ENCODE measurements around the gene USP11.
A peak's percentile ranks its signal among the peaks of the same experiment; 100 is the strongest.

Gene USP11

DNA sequence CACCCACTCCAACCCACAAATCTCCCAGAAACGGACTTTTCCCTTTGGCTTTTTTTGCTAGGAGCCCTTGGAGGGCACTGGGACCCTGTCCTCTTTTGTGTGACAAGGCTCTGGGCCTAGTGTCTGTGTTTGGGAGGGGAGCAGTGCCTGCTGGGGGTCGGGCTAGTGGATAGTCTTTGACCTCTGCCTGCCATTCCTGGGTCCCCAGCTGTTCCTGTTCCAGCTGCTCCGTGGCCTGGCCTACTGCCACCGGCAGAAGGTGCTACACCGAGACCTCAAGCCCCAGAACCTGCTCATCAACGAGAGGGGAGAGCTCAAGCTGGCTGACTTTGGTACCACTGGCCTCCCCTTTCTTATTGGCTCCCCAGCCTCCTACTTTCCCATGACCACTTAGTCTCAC, 6.7 kb upstream of the USP11 start:
- DNase-seq: no peak

DNA sequence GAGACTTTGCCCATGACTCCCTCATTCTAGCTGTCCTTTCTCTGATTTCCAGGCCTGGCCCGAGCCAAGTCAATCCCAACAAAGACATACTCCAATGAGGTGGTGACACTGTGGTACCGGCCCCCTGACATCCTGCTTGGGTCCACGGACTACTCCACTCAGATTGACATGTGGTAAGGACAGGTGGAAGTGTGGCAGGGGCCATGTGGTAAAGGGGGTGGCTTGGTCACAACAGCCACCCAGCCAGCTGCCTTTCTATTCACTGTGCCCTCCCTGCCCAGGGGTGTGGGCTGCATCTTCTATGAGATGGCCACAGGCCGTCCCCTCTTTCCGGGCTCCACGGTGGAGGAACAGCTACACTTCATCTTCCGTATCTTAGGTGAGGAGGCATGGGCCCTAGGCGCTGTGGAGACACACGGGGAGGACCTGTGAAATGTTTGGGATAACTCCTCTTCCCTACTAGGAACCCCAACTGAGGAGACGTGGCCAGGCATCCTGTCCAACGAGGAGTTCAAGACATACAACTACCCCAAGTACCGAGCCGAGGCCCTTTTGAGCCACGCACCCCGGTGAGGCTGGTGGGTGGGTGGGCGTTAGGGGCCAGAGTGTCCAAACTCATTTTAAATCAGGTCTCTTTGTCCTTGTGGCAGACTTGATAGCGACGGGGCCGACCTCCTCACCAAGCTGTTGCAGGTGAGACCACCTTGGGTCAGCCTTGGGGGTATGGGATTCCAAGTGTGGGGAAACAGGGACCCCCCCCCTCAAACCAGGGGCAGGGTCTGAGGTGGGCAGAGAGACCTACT, 6.1 kb upstream of the USP11 start:
- no peak for DNase-seq

DNA sequence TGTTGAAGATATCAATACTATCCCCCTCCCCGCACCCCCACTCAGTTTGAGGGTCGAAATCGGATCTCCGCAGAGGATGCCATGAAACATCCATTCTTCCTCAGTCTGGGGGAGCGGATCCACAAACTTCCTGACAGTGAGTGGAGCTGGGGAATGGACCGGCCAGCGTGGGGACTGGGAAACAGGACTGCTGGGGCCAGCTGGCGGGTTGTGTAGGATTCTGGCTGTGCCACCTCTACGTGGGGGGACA, 5.5 kb upstream of the USP11 start:
- DNase-seq: no peak

DNA sequence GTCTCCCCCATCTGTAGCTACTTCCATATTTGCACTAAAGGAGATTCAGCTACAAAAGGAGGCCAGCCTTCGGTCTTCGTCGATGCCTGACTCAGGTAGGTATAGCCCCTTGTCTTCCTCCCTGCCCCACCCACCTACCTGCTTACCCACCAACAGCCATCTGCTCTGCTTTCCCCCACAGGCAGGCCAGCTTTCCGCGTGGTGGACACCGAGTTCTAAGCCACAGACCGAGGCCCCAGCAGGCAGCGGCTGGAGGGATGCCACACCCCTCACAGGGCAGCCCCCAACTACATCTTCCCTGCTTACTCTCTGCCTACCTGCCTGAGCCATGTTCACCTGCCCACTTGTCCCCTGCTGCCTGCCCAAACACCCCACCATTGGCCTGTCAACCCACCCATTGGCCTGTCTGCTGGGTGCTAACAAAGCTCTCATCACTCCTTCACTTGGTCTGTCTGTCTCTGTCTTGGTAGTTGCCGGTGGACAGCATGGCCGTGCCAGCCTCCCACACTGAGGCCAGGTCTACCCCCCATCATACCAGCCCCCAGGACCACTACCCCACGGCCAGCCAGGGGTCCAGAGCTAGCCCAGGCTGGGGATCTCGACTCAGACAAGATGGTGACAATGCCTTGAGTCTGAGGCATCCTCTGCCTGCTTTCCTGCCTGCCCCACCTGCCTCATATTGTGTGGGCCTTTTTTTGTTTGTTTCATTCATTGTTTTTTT, 4.1 kb upstream of the USP11 start:
- no peak for DNase-seq

DNA sequence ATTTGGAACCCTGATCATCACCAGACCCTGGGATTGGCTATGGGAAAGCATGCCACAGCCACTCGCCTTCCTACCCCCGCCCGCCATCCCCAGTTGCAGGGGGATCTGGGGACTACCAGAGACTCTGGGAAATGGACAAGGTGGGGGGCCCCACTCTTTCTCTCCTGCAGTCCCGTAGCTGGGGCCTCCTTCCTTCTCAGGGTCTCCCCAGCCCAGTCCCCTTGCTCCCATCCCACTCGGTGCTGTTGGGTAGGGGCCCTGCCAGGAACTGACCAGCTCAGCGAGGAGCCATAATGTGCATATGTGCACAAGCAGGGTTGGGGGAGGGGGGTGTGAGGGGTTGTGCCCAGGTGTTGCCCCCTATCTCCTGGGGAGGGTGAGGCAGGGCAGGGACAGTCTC, 3.4 kb upstream of the USP11 start:
- no peak for DNase-seq

DNA sequence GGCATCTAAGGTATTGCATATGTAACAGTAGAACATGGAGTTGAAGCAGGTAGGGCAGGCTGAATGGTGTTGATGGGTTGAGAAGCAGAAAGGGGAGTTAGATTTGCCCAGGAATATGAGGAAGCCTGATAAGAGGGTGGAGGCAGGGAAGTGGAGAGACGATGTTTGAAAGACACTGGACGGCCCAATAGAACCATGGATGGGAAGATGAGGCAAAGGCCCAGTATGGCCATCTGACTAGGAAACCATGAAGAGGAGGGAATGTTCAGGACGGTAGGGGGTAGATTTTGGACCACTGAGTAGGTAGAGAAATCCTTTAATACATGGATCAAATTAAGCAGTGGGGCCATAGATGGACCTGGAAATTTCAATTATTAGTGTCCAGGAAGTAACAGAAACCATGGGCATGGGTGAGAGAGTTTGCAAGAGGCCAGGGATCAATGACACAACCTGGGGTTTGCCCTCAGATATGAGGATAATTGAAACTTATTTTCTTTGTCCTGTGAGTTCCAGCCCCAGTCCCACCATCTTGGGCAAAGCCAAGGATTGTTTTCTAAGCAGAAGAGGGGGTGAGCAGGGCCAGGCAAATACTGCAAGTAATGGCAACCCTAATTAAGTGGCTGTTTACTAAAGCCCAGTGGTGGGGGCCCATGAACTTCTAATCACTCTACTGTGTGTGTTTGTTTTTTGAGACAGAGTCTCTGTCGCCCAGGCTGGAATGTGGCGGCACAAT, 2.5 kb upstream of the USP11 start:
- DNase-seq: no peak

DNA sequence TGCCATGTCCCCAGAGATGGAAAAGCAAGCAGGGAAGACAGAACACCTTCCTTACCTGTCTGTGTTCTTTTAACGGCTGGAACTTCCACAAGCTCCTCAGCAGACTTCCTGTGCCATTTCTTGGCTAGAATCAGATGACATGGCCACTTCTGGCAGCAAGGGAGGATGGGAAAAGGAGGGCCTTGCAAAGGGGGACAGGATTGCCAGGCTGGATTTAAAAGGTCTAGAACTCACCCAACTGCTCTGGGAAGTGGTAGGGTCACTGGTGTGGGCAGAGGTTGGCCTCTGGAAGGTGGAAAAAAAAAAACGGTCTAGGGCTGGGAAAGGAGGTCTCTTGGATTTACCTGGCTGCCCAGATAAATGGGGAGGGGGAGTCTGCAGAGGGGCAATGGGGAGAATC, 1.6 kb upstream of the USP11 start:
- no peak for DNase-seq

DNA sequence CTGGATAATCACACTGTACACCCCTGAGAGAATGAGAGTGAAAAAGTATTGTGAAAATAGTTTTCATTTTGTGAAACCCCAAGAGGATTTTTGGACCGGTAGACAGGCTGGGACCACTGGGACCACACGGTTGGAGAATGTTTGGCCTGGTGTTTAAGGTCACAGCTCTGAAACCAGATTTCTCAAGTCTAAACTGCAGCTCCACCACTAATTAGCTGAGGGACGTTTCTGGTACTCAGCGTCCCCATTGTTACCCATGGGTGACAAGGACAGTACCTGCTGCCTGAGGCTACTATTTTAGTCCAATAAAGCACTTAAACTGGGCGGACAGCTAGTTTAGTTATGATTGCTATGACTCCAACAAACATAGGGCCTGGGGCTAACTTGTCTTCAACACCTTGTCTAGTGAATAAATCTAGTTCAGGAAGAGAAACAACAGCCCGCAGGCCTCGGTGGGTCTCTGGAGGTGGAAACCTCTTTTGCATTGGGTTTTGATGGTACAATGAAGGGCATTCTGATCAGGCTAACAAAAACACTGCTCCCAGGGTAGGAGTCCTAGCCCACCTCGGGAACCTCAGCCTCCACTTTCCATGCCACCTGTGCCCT, 509 bp upstream of the USP11 start:
- DNase-seq: no peak

DNA sequence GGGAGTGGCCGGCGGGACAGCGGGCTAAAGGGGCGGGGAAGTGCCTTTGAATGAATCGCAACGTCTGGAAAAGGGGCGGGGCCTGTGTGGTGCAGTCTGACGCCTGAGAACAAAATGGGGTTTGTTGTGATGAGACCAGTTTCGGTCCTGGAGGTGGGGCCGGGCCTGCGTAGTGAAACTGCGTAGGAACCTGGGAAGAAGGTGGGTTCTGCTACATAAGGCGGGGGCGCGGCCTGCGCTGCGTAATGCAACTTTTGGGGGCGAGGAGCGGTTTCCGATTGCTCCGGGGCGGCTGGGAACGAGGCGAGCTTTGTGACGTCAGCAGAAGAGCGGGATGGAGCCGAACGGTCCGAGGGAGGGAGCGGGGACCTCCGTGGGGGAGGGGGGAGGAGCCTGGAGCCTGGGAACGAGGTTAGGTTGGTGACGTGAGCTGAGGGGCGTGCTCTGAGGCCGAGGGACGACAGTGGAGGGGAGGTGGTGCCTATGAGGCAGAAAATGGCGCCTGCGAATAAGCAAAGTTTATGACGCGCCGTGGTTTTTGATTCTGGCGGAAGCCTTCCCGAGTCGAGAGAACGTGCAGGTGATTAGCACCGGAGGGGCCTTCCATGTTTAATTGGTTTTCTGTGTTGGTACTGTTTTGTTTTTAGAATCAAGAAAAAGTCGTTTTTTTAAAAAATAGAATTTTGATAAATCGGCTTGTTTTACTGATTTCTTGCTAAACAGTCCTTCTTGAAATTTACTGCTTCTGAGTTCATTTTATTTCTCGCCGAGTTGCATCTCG, 714 bp downstream of the USP11 start:
- DNase-seq: peak; percentile 96

DNA sequence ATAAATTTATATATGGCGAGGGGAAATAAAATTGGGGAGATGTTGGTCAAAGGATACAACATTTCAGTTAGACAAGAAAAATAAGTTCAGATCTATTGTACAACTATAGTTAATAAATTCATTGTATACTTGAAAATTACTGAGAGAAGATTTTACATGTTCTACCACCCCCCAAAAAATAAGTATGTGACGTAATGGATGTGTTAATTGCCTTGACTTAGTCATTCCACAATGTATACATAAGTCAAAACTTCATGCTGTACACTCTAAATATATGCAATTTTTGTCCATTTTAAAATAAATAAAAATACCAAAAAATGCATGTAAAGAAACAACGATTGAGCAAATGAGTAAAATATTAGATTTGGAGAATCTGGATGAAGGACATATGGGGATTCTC, 1.8 kb downstream of the USP11 start:
- no peak for DNase-seq

DNA sequence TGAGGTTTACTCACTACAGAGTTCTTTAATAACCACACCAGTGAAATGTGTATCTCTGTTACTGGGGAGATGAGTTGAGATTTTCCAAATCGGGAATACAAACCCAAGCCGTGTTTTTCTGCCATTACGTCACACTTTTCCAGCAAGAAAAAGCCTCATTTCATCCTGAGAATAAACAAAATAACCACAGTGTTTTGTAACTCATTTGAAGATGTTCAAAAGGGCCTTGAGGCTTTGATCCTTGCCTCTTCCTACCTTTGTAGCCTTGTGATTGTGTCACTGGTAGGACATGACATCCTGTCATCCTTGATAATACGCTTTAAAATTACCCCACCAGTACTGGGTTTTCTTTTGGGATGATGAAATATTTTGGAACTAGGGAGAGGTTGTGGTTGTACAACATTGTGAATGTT, 2.9 kb downstream of the USP11 start:
- DNase-seq: no peak

DNA sequence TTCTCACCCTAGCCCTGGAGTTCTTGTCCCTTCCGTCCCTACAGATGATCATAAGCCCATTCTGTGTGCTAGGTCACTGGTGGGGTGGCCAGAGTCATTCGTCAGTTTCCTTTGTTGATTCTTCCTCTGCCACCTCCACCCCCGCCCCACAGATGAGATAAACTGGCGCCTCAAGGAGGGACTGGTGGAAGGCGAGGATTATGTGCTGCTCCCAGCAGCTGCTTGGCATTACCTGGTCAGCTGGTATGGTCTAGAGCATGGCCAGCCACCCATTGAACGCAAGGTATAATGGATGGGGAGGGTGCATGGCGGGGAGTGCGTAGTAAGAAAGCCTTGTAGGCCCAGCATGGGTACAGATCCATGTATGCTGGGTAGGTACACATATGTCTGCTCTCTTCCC, 6.4 kb downstream of the USP11 start:
- no peak for DNase-seq

DNA sequence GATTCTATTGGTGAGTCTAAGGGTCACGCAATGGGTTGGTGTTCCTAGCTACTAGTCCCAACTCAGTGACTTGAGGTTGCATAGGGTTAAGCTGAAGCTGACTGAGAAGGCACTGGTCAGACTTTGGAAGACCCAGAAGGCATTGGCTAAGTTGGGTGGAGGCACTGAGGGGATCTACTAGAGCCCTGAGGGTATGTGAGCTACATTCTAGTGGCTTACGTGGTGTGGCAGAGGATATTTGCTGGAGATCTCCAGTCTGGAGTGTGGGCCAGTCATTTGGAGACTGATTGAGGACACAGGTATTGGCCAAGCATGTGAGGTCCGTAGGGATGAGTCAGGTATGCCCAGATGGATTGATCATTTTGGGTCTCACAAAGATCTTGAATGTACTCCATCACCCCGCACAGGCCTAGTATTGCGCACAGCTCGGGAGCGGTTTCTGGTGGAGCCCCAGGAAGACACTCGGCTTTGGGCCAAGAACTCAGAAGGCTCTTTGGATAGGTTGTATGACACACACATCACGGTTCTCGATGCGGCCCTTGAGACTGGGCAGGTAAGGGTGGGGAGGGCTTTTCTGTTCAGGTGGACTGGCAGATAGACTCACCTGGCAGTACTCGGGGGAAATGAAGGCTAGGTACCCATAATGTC, 7.2 kb downstream of the USP11 start:
- no peak for DNase-seq

DNA sequence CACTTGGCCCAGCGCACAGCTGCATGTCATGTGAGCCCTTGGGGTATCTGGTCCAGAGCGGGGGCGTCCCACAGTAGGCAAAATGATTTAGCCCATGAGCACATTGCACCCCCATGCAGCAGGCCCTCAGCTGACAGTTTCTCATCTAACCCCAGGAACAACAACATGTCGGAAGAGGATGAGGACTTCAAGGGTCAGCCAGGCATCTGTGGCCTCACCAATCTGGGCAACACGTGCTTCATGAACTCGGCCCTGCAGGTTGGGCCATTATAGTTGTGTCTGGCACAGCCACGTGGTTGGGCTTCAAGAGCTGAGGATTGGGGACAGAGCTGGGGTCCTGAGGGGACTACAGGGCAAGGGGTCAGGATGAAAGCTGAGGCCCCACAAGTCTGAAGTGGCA, 7.8 kb downstream of the USP11 start:
- no peak for DNase-seq

DNA sequence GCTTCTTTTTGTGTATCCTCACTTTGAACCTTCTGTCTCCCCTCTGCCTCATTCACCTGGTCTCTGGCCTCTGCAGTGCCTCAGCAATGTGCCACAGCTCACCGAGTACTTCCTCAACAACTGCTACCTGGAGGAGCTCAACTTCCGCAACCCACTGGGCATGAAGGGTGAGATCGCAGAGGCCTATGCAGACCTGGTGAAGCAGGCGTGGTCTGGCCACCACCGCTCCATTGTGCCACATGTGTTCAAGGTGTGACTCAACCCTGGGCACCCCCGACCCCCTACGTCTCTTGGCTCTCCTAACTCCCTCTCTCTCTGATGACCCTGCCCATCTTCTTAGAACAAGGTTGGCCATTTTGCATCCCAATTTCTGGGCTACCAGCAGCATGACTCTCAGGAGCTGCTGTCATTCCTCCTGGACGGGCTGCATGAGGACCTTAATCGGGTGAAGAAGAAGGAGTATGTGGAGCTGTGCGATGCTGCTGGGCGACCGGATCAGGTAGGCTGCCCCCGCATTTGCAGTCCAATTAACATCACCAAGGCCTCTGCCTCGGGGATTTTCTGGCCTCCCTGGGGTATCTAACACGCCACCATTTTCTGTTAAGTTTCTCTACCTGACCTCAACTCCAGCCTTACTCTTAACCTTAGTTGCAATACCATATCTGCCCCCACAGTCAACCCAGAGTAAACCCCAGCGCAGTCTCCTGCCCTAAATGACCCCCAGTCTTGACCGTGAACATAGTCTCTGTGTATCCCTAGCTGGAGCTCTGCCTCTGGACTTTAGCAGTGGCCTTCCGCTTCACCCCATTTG, 8.6 kb downstream of the USP11 start:
- no peak for DNase-seq

DNA sequence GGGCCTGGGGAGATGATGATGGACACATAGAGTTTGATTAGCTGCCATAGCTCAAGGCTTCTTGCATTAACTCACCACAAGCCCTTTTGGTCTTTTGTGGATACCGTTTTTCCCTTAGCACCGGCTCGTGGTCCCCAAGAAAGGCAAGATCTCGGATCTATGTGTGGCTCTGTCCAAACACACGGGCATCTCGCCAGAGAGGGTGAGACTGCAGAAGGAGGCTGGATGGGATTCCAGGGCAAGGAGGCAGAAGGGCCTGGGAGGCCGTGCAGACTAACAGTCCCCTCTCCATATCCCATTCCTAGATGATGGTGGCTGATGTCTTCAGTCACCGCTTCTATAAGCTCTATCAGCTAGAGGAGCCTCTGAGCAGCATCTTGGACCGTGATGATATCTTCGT, 9.5 kb downstream of the USP11 start:
- no peak for DNase-seq

DNA sequence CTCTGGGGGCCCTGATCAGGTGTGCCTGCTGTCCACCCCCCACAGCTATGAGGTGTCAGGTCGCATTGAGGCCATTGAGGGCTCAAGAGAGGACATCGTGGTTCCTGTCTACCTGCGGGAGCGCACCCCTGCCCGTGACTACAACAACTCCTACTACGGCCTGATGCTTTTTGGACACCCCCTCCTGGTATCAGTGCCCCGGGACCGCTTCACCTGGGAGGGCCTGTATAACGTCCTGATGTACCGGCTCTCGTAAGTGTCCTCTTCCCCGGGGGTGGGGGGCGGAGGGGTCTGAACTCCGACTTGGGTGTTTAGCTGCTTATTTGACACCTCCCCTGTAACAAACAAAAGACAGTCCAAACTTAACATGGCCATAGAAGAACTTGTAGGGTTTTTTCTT, 10.5 kb downstream of the USP11 start:
- DNase-seq: no peak

DNA sequence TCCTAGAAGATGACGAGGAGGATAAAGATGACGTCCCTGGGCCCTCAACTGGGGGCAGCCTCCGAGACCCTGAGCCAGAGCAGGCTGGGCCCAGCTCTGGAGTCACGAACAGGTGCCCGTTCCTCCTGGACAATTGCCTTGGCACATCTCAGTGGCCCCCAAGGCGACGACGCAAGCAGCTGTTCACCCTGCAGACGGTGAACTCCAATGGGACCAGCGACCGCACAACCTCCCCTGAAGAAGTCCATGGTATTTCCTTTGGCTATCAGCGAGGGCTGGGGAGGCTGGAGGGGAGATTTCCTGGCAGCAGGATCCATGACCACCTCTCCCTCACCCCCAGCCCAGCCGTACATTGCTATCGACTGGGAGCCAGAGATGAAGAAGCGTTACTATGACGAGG, 11.9 kb downstream of the USP11 start:
- no peak for DNase-seq

DNA sequence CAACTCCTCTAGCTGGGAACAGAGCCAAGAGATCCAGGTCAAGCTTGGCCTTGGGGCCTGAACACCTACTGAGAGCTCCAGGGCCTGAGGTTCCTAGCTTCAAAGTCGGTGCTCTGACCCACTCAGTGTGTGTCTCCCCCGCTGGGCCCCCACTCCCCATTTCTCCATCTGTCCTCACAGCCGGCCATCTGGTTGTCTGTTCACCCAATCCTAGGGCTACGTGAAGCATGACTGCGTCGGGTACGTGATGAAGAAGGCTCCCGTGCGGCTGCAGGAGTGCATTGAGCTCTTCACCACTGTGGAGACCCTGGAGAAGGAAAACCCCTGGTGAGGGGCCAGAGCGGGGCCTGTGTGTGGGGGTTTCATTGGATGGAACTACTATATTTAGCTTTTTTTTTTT, 12.3 kb downstream of the USP11 start:
- DNase-seq: no peak

DNA sequence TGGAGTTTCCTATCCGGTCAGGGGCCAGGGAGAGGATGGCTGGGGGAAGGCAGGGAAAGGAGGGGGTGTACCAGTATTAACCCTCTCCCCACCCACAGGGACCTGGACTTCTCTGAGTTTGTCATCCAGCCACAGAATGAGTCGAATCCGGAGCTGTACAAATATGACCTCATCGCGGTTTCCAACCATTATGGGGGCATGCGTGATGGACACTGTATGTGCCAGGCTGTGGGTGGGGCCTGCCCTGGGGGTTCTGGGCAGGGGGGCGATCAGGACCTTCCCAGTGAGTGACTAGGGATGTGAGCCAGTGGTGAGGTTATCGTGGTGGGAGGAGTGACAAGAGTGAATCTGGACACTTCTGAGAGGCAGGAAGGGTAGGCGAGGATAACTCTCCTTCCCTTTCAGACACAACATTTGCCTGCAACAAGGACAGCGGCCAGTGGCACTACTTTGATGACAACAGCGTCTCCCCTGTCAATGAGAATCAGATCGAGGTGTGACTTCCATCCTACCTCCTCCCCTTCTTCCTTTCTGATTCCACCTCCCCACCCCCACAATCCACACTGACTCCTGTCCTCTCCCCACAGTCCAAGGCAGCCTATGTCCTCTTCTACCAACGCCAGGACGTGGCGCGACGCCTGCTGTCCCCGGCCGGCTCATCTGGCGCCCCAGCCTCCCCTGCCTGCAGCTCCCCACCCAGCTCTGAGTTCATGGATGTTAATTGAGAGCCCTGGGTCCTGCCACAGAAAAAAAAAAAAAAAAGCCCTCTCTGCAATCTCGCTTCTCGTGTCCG, 14.6 kb downstream of the USP11 start:
- DNase-seq: no peak

DNA sequence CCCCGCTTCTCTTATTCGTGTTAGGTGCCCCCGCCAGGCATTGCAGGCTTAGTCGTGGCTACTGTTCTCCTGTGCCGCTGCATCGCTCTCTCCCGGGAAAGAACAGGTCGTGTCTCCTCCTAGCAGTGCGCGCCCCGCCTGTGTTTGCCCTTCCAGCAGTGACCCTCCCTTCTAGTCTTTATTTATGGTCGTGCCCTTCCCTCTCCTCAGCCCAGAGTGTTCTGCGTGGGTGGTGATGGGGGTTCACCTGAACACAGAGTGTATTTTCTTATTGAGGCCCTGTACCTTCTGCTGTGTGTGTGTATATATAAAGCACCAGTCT, 15.2 kb downstream of the USP11 start:
- no peak for DNase-seq
